GM12801 (cell line): ENCODE data around the gene MTSS2.

ENCODE experiments used
- CTCF ChIP-seq: IDR thresholded peaks from one replicate; pipeline ENCODE4 v1.5.1; 2011; ENCODE audit warnings: control low read depth; ENCODE audit not compliant: insufficient read length; ENCODE audit errors: extremely low read depth

The MTSS2 gene

GRCh38 chr16:70696355-70696754, 10.5 kb upstream of the MTSS2 start:
- no peak for TF ChIP-seq CTCF

DNA sequence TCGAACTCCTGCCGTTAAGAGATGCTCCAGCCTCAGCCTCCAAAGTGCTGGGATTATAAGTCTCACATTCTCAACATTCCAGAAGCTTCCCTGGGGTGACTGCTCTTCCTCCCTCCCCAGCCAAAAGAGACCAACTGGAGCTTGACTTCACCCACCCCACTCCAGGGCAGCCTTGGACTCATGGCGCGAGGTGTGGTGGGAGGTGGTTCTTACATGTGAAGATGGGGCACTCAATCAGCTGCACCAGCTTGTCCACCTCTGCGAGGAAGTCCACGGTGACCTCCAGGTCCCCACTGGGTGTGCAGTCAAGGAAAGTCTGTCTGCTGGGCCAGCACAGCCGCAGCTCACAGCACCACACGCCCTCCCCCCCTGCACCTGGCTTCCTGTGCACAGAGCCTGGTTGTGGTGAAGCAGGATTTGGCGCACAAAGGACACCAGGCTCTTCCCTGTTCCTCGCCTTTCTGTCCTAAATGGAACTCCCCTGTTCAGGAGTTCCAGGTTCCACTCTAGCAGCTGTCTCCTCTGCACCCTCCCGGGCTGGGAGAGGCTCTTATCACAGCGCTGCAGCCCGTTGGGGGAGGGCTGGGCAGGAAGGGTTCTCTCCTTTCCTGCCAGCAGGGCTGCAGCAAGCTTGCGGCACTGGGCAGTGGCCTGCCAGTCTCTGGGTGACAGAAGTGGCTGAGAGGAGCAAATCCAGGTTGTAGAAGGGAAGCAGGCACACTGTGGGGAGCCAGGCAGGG, 9.6 kb upstream of the MTSS2 start:
- no peak for TF ChIP-seq CTCF

DNA sequence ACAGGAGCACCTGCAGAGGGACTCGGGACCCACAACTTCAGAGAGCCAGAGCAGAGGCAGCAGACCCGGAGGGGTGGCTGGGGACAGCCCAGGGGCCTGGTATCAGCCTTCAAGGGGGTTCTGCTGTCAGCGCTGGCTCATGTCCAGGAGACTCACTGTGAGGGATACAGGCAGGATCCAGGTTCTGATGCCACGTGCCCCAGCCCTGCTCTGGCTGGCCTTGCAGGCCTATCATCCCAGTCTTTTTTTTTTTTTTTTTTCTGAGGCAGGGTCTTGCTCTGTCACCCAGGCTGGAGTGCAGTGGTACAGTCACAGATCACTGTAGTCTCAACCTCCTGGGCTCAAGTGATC, 9.0 kb upstream of the MTSS2 start:
- no peak for TF ChIP-seq CTCF

- no peak for TF ChIP-seq CTCF
Observed at GRCh38 chr16:70694088-70694867, 8.4 kb upstream of the MTSS2 start.

DNA sequence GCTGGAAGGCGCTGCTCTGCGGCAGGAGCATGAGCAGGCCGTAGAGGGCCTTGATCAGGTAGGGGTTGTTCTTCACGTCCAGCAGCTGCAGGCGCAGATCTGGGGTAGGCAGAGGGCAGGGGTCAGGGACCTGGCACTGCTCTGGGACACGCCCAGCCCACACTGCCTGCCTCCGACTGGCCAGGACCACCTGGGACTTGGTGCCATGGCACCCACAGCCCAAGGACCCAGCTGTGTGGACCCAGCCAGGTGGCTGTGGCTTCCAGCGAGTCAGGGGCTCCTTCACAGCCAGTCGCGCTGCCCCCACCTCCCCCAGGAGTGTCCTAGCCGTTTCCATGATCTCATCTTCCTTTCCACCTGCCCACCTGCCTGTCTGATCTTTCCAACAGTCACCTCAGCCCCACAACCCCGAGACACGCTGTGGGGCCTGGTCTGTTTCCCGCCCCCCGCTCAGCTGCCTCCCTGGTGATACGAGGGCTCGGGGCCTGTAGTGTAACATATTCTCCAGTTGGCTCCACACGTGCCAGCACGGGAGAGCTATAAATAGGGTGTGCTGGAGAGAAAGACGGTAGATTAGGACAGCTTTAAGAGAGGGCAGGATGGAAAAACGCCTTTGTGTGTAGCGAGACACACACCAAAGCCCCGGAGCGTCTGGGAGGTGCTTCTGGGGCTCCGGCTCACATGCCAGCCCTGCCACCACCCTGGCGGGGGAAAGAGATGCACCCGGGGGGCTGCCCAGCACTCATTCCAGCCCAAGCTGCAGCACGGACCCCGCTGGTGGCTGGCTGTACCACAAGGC, 7.2 kb upstream of the MTSS2 start:
- no peak for TF ChIP-seq CTCF

- no peak for TF ChIP-seq CTCF
Observed at GRCh38 chr16:70692130-70692872, 6.4 kb upstream of the MTSS2 start.
